ENCODE results near the gene RAB11FIP4. TPM values are rescaled to one million over a fixed set of nuclear protein-coding genes. Genes with fewer than 3 reads are reported as not detected.

The RAB11FIP4 gene
- total RNA-seq, 4 donors from 2014 or later, result 9.9 to 23.6 (median 16.1) TPM

DNA sequence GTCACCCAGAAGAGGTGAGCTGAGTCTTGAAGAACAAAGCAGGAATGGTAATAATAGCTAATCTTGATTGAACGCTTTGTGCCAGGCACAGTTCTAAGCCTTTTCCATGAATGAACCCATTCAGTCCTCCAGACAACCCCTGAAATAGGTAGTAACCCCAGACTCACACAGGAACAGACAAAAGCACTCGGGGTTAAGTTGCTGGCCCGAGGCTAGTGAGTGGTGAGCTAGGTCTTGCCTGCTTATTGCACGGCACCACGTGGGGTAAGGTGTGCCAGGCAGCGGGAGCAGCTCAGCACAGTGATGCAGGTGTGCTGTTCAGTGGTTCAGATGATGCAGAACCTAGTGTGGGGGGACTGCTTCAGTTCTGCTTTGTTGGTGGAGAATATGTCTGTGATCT, 181.6 kb downstream of the RAB11FIP4 start:
- TF ChIP-seq, protein P1, sequence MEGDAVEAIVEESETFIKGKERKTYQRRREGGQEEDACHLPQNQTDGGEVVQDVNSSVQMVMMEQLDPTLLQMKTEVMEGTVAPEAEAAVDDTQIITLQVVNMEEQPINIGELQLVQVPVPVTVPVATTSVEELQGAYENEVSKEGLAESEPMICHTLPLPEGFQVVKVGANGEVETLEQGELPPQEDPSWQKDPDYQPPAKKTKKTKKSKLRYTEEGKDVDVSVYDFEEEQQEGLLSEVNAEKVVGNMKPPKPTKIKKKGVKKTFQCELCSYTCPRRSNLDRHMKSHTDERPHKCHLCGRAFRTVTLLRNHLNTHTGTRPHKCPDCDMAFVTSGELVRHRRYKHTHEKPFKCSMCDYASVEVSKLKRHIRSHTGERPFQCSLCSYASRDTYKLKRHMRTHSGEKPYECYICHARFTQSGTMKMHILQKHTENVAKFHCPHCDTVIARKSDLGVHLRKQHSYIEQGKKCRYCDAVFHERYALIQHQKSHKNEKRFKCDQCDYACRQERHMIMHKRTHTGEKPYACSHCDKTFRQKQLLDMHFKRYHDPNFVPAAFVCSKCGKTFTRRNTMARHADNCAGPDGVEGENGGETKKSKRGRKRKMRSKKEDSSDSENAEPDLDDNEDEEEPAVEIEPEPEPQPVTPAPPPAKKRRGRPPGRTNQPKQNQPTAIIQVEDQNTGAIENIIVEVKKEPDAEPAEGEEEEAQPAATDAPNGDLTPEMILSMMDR (IDR thresholded peaks at IDR 0.05), result no peak
- TF ChIP-seq POLR2A (IDR thresholded peaks at IDR 0.05), result no peak
- peaks cover 5 to 64% (median 34%) of the 10 kb centered on the region in 3 donors for H3K4me1 ChIP-seq
- peaks cover 0 to 29% (median 2%) of the 10 kb centered on the region in 3 donors for H3K36me3 ChIP-seq
- no peaks in the 10 kb centered on the region for H3K9me3 ChIP-seq
- intact Hi-C loops (cut with DNase I), result no loop called here
- H3K27me3 ChIP-seq, result no peaks in the 10 kb centered on the region
- H3K4me3 ChIP-seq, result no peak overlapping the region
- WGBS, 2 donors, result 53 to 54% methylated on average over 2 to 4 of the region's 6 CpGs
- H3K27ac ChIP-seq, result peak overlapping the region in 1 of 4 donors; percentile 87
- no peak for DNase-seq

DNA sequence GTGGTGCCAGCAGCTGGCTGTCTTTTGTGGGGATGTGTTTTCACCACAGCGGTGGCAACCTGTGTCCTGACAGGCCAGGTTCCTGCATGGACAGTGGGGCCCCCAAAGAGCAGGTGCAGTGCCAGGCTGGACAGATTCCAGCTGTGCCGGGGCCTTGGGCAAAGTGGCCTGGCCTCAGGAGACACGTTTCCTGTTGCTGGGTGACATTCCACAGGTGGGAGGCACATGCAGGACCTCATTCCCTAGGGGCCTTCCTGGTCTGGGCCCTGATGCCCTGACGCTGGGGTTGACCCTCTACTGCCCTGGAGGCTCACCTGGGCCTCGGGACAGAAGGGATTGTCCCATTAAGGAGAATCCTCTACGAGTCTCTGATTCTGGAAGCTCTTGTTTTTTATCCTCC, 182.4 kb downstream of the RAB11FIP4 start:
- H3K4me3 ChIP-seq, result no peak overlapping the region
- H3K9me3 ChIP-seq, result no peaks in the 10 kb centered on the region
- intact Hi-C loops (cut with DNase I), result no loop called here
- DNase-seq, result no peak
- TF ChIP-seq POLR2A (IDR thresholded peaks at IDR 0.05), result no peak
- TF ChIP-seq, protein P1 (IDR thresholded peaks at IDR 0.05), result no peak
- no peak overlapping the region for H3K27ac ChIP-seq
- H3K36me3 ChIP-seq, result peaks cover 0 to 33% (median 3%) of the 10 kb centered on the region in 3 donors
- peaks cover 5 to 59% (median 29%) of the 10 kb centered on the region in 3 donors for H3K4me1 ChIP-seq
- no peaks in the 10 kb centered on the region for H3K27me3 ChIP-seq
- WGBS, 2 donors, result 51 to 65% methylated on average over 5 of the region's 6 CpGs

DNA sequence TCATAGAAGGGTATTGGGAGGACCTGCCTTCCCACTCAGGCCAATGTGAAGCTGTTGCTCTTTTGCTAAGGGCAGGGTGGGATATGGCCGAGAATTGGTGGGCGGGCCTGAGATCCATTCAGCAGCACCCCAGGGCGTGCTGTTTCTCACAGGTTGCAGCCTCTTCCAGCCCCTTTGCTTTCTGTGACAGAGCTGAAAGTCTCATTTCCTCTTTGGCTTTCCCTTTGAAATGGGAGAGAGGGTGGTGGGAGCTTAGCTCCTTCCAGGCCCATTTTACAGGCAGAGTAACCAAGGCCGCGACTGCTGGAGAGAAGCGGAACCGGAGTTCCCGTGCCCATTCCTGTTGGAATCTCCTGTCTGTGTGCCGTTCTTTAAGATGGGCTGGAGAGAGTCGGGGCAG, 183.0 kb downstream of the RAB11FIP4 start:
- Histone ChIP-seq H3K4me3 (no peak overlapping the region), H3K27me3 (no peaks in the 10 kb centered on the region), H3K36me3 (peaks cover 0 to 33% (median 3%) of the 10 kb centered on the region in 3 donors), H3K27ac (peak overlapping the region in 1 of 4 donors; percentile 6), H3K4me1 (peaks cover 5 to 59% (median 34%) of the 10 kb centered on the region in 3 donors), H3K9me3 (no peaks in the 10 kb centered on the region)
- intact Hi-C loops (cut with DNase I), result no loop called here
- WGBS, 2 donors, result 95 to 97% methylated on average over 6 to 9 of the region's 10 CpGs
- DNase-seq, result no peak
- TF ChIP-seq, protein P1 (IDR thresholded peaks at IDR 0.05), result no peak
- no peak for TF ChIP-seq POLR2A (IDR thresholded peaks at IDR 0.05)

DNA sequence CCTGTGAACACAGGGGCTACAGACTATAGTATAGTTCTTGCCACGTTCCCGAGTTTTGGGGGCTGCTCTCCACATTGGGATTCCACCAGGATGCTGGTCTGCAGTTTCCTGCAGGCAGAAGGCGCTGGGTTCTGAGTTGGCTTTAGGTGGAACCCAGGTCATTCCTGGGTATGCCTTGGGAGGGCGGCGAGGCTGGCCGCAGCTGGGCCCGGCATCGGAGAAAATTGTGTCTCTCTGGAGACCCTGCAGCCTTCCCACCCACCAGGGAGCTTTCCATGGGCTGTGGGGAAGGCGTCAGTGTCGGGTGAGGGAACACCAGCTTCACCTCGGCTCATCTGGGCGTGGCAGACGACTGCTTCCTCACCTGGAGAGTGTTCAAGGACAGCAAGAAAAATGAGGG, 183.6 kb downstream of the RAB11FIP4 start:
- intact Hi-C loops (cut with DNase I), result no loop called here
- H3K4me3 ChIP-seq, result no peak overlapping the region
- H3K36me3 ChIP-seq, result peaks cover 0 to 33% (median 3%) of the 10 kb centered on the region in 3 donors
- 82 to 83% methylated on average over 6 of the region's 13 CpGs for WGBS, 2 donors
- peaks cover 5 to 59% (median 34%) of the 10 kb centered on the region in 3 donors for H3K4me1 ChIP-seq
- no peaks in the 10 kb centered on the region for H3K27me3 ChIP-seq
- no peak overlapping the region for H3K27ac ChIP-seq
- H3K9me3 ChIP-seq, result no peaks in the 10 kb centered on the region
- no peak for DNase-seq
- TF ChIP-seq, protein P1 (IDR thresholded peaks at IDR 0.05), result no peak
- no peak for TF ChIP-seq POLR2A (IDR thresholded peaks at IDR 0.05)

DNA sequence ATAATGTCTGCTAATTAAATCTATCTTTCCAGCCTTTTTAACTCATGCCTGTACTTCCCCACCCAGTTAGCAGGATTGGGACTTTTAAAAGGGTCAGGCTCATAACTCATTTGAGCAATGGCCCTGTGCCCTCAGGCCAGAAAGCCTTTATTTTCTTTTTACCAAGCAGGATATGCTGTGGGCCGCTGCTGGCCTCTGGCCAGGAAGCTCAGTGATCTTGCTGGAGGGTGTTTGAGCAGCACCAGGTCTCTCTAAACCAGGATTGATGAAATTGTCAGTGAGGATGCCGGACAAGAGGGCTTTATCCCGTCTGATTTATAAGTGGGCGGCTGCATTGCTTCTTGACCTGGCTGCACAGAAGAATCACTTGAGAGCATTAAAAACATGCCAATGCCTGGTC, 187.8 kb downstream of the RAB11FIP4 start:
- Histone ChIP-seq H3K27me3 (no peaks in the 10 kb centered on the region), H3K4me3 (no peak overlapping the region), H3K27ac (no peak overlapping the region), H3K36me3 (peaks cover 0 to 33% (median 3%) of the 10 kb centered on the region in 3 donors), H3K9me3 (no peaks in the 10 kb centered on the region), H3K4me1 (peaks cover 15 to 59% (median 44%) of the 10 kb centered on the region in 3 donors)
- TF ChIP-seq, protein P1 (IDR thresholded peaks at IDR 0.05), result no peak
- TF ChIP-seq POLR2A (IDR thresholded peaks at IDR 0.05), result no peak
- 29 to 62% methylated on average over 3 to 4 of the region's 4 CpGs for WGBS, 2 donors
- no peak for DNase-seq
- intact Hi-C loops (cut with DNase I), result no loop called here
